Measurements from ENCODE around the gene LRRC74B. TPM values are rescaled to one million over a fixed set of nuclear protein-coding genes. Genes with fewer than 3 reads are reported as not detected.

The LRRC74B gene, protein sequence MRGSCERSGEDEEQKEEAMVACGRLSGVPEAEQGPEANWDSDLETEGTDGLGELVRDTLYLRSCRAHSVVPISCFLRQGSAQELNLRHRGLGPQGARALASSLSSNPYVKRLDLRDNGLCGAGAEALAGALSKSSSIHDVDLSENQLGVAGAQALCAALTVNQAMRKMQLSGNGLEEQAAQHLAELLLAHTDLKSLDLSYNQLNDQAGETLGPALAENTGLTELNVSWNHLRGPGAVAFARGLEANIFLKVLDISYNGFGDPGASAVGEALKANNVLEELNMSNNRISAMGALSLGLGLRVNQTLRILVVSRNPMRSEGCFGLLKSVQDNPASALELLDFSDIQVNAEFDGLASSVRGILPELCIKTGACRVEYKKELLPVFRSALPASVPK
- 0.14 TPM in 1 of 2 replicates, not detected in the other for total RNA-seq

DNA sequence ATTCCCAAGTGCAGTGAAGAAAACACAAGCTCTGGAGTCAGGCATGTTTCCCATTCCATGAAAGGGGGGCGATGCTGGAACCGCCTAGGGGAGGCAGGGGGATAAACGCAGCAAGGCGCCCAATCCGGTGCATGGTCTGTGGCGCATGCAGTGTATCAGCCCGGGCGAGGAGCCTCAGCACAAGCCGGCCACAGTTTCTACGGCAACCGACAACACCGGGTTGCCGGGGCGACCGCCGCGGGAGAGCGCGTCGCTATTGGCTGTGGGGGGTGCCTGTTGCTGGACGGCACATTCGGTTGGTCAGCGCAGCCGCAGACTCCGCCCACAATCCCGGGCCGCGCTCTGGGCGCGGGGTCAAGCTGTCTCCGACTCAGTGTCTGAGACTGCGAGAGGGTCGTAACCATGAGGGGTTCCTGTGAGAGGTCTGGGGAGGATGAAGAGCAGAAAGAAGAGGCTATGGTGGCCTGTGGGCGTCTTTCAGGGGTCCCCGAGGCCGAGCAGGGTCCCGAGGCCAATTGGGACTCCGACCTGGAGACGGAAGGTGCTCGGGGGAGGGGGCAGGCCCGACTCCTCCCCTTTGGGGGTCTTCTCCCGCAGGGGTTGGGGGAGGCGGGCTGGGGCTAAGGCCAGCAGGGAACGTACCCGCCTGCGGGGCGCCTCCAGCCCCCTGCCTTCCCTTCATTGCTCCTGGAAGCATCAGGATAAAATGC lies at the start of gene LRRC74B:
LRRC74B (plus strand) TSS at position 362 of the 710 bp plus-strand sequence; CDS start at position 403, 41 bp downstream.

DNA sequence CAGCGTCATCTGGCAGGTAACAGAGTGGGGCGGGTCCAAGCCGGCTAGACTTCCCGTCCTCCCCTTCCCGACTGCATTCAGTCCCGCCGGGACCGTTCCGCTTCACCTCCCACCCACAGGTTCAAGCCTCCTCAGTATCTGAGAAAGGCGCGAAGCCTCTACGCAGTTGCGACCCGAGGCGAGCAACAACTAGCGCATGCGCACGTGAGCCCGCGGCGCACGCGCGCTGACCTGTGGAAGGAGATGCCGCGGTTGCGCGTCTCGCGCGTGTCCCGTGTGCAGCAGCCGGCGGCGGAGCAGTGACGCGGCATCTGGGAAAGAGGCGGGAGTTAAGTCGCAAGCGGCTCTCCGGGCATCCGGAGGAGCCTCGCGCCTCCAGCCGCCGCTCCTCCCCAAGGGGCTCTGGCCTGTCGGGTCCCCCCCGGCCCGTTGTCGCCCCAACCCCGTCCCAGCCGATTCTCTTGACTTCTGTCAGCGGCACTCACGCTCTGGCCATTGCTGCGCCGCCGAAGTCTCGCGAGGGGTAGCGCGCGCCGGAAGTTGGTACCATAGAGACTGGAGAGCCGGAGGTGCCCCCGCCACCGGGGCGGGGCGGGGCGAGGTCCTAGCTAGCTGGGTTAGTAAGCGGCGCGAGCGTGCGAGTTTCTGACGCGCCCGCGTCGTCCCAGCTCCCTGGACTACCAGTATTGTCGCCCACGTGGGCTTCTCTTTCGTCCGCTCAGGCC lies 44.0 kb upstream of the LRRC74B start, which contains the start of gene THAP7:
THAP7 (minus strand) TSS at position 518 of the 725 bp plus-strand sequence; CDS start at position 311, 207 bp downstream.

DNA sequence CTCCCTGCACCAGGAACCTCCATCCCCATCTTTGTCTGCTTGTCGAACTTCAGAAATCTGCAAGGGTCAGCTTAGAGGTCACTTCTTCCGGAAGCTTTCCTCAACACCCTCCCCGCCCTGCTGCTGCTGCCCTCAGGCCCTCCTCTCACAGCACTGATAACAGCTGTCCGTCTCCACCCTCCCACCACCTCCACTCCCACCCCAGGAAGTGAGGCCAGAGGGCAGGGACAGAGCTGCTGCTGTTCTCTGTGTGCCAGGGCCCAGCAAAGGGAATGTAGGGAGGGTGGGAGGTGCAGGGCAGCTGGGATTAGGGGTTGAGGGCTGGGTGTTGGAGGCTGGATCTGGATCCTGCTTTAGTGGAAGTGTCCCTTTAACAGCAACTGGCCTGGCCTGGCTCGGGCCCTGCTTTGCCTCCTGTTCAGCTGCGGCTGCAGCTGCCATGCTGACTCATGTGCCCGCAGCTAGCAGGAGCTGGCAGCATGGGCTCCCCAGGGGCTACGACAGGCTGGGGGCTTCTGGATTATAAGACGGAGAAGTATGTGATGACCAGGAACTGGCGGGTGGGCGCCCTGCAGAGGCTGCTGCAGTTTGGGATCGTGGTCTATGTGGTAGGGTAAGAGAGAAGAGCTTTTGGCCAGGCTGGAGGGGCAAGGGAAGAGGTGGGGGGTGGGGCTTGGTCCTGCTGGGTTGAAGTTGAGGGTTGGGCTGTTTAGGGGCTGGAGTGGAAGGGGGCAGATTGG lies 30.9 kb upstream of the LRRC74B start, which contains the start of gene P2RX6:
P2RX6 (plus strand) TSS at position 440 of the 740 bp plus-strand sequence; CDS start at position 450, 10 bp downstream.

DNA sequence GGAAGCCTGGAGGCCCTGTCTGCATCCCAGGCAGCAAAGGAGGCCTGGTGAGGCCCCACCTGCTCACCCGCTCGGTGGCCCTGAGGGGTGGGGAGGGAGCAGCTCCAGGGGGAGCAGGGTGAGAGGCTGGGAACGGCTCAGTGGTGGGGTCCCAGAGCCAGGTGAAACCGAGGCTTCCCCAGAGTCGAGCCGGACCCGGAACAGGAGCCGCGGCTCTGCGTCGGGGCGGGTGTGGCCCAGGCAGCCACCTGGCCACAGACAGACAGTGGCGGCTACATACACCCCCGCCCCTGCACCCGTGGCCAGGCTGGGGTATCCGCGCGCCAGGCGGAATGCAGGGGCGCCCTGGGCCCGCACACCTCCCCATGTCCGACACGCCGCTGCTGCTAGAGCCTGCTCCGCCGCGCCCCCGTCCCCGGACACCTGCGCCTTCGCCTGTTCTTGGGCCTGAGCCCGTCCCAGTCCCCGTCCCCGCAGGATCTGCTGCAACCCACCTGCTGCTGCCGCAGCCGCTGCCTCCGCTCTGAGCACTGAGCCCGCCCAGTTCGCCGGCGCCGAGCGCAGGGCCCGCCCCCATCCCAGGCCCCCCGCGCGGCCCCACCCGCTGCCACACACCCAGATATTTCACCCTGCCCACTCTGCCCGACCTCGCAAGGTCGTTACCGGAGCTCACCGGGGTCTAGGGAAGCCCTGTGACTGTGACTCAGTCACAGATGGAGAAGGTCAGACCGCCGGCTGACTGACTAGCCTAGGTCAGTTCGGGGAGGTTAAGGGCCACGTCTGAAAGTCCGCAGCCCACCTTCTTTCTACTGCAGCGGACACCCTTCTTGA lies 13.5 kb upstream of the LRRC74B start, which contains the start of gene SLC7A4:
SLC7A4 (minus strand) TSS at position 525 of the 831 bp plus-strand sequence. CDS start 749 bp downstream, outside the sequence.

Small RNA genes lying within 50 kb of the gene (small RNA-seq; reads per million reads assigned to genes)
- gene MIR649 (ENCODE audit: low replicate concordance): not detected

Other genes with a start within 250 kb of the LRRC74B start
- 63.9 and 68.6 TPM in 2 replicates for gene PI4KA, start 187.1 kb upstream of the LRRC74B start, total RNA-seq
- 11.7 and 12.3 TPM in 2 replicates for gene SNAP29, start 186.9 kb upstream of the LRRC74B start, total RNA-seq
- gene CRKL, start 128.5 kb upstream of the LRRC74B start, total RNA-seq: 48.1 and 60.7 TPM in 2 replicates
- gene AIFM3, start 78.7 kb upstream of the LRRC74B start, total RNA-seq: under 0.01 and 0.22 TPM in 2 replicates
- 43.3 and 68.9 TPM in 2 replicates for gene LZTR1, start 63.6 kb upstream of the LRRC74B start, total RNA-seq
- gene THAP7, start 43.8 kb upstream of the LRRC74B start, total RNA-seq: 22.1 and 36.9 TPM in 2 replicates
- gene P2RX6, start 30.8 kb upstream of the LRRC74B start, total RNA-seq: 2.6 and 7.2 TPM in 2 replicates
- gene SLC7A4, start 13.4 kb upstream of the LRRC74B start, total RNA-seq: 0.14 and 3.1 TPM in 2 replicates

All from placental pericyte (primary cell).